Epithelial cell of prostate (primary cell): ENCODE results near the gene MRPS7.
"Not testable (repeated sequence)": the region's sequence is repeated elsewhere in the genome, so short reads cannot be mapped to it uniquely, and the experiment has no call there.

Source experiments
- DNase-seq: peaks from one replicate; pipeline ENCODE4 v3.0.0-alpha.2; 2011; ENCODE audit warnings: low read depth, low spot score
- H3K27ac ChIP-seq: fragments of 450-650 bp; 2 replicates; pipeline ENCODE4 v1.5.1; 2017; ENCODE audit warnings: mild to moderate bottlenecking

The MRPS7 gene

GRCh38 chr17:75270218-75270965, 8.7 kb downstream of the MRPS7 start:
- DNase-seq, result no peak
- H3K27ac ChIP-seq, result peak overlapping the region; percentile 79

- DNase-seq, result no peak
Measured at GRCh38 chr17:75270966-75271232, 9.2 kb downstream of the MRPS7 start, which contains the start of gene MIF4GD. Gene MIF4GD, minus strand, starts transcription at chr17:75271231. Its CDS starts 1,036 bp downstream, at chr17:75270195.

GRCh38 chr17:75271233-75271954, 9.7 kb downstream of the MRPS7 start:
- H3K27ac ChIP-seq, result peak overlapping the region; percentile 79
- DNase-seq, result no peak

More at GRCh38 chr17:75270966-75271232, 9.2 kb downstream of the MRPS7 start, which contains the start of gene MIF4GD:
- peak within 1 kb of the TSS; percentile 79 for H3K27ac ChIP-seq

- no peak for DNase-seq
- no peak overlapping the region for H3K27ac ChIP-seq
Measured at GRCh38 chr17:75271955-75272847, 10.5 kb downstream of the MRPS7 start.

- DNase-seq, result no peak
- H3K27ac ChIP-seq, result no peak overlapping the region
Measured at GRCh38 chr17:75272848-75273184, 11.1 kb downstream of the MRPS7 start.

GRCh38 chr17:75273977-75274708, 12.5 kb downstream of the MRPS7 start:
- no peak for DNase-seq
- peak overlapping the region; percentile 38 for H3K27ac ChIP-seq

- H3K27ac ChIP-seq, result no peak overlapping the region
- DNase-seq, result no peak
Measured at GRCh38 chr17:75277664-75278071, 16.0 kb downstream of the MRPS7 start.

- not testable (repeated sequence) for DNase-seq
Measured at GRCh38 chr17:75280189-75280588, 18.5 kb downstream of the MRPS7 start.

GRCh38 chr17:75285123-75285522, 23.4 kb downstream of the MRPS7 start:
- no peak overlapping the region for H3K27ac ChIP-seq
- DNase-seq, result no peak

More at GRCh38 chr17:75280189-75280588, 18.5 kb downstream of the MRPS7 start:
- H3K27ac ChIP-seq, result not testable (repeated sequence)

- DNase-seq, result no peak
- no peak overlapping the region for H3K27ac ChIP-seq
Measured at GRCh38 chr17:75287221-75287620, 25.5 kb downstream of the MRPS7 start.

GRCh38 chr17:75288359-75288758, 26.7 kb downstream of the MRPS7 start:
- H3K27ac ChIP-seq, result no peak overlapping the region
- no peak for DNase-seq

GRCh38 chr17:75288770-75289114, 27.1 kb downstream of the MRPS7 start:
- DNase-seq, result no peak
- peak overlapping the region; percentile 94 for H3K27ac ChIP-seq

- peak; percentile 97 for DNase-seq
- peak within 1 kb of the TSS; percentile 94 for H3K27ac ChIP-seq
Measured at GRCh38 chr17:75289115-75289831, 27.6 kb downstream of the MRPS7 start, which contains the start of gene SLC25A19. Gene SLC25A19, minus strand, starts transcription at chr17:75289433. Its CDS starts 2,669 bp downstream, at chr17:75286764.

GRCh38 chr17:75289832-75290337, 28.2 kb downstream of the MRPS7 start:
- DNase-seq, result no peak
- H3K27ac ChIP-seq, result peak overlapping the region; percentile 94

GRCh38 chr17:75292810-75293448, 31.2 kb downstream of the MRPS7 start:
- not testable (repeated sequence) for DNase-seq, H3K27ac ChIP-seq

GRCh38 chr17:75295201-75296158, 33.8 kb downstream of the MRPS7 start:
- H3K27ac ChIP-seq, result no peak overlapping the region
- DNase-seq, result no peak

GRCh38 chr17:75300280-75300679, 38.6 kb downstream of the MRPS7 start:
- H3K27ac ChIP-seq, result no peak overlapping the region

GRCh38 chr17:75301049-75301448, 39.4 kb downstream of the MRPS7 start:
- no peak overlapping the region for H3K27ac ChIP-seq
- DNase-seq, result no peak

More at GRCh38 chr17:75300280-75300679, 38.6 kb downstream of the MRPS7 start:
- no peak for DNase-seq
